Measurements from ENCODE around the gene FADS2. TPM values are rescaled to one million over a fixed set of nuclear protein-coding genes. Genes with fewer than 3 reads are reported as not detected.

Gene FADS2
- total RNA-seq, 1 donor = 713 TPM

GRCh38 chr11:61905067-61905696 is 77.1 kb downstream of the FADS2 start:
- no peak for DNase-seq (ENCODE audit: low read depth)
- TF ChIP-seq CTCF (IDR thresholded peaks at IDR 0.05; ENCODE audit: insufficient read depth, low read depth, low read length) = no peak
- H3K4me3 ChIP-seq (ENCODE audit: low read depth, low read length) = no peak overlapping the region

DNA sequence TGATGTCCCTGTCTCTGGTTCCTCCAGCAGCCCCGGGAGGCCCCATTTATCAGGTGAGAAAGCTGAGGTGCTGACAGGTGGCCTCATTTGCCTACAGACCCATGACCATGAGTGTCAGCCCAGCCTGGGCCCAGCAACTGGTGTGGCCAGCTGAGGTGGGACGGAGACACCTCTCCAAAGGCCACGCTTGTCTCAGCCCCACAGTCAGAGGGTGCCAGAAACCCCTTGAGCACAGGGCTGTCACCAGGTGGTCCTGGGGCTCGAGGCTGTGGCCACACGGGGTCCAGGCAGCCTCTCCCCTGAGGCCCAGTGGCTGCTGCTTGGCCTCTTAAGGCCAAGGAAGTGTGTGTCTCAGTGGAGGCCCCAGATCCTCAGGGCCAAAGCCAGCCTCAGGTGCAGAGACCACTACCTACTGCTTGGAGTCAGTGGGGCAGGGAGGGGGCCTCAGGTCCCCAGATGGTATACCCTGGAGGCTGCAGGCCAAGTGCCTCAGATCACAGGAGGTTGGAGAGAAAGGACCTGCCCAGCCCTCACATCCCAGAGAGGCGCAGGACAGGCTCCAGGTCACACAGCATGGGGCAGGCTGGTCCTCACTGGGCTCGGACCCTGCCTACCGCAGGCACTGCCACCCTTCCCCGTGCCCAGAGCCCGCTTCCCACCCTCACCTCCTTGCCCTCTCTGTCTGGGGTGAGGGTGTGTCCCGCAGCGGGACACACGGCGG is 77.9 kb downstream of the FADS2 start:
- no peak for DNase-seq (ENCODE audit: low read depth)
- no peak overlapping the region for H3K4me3 ChIP-seq (ENCODE audit: low read depth, low read length)
- no peak for TF ChIP-seq CTCF (IDR thresholded peaks at IDR 0.05; ENCODE audit: insufficient read depth, low read depth, low read length)

DNA sequence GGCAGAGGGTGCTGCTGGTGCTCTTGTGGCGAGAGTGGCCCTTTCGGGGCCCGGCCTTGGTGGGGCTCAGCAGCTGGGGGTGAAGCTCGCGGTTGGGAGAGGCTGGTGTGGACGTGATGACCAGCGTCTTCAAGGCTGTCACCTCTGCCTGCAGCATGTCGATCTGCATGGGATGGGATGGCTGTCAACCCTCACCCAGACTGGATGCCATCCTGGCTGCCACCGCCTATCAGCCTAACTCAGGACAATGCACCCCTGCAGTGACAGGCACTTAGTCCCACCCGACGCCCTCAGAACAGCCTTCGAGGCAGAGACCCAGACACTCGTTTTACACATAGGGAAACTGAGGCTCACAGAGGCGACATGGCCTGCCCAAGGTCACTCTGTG is 78.4 kb downstream of the FADS2 start:
- DNase-seq (ENCODE audit: low read depth) = no peak
- H3K4me3 ChIP-seq (ENCODE audit: low read depth, low read length) = no peak overlapping the region
- TF ChIP-seq CTCF (IDR thresholded peaks at IDR 0.05; ENCODE audit: insufficient read depth, low read depth, low read length) = no peak

- no peak for DNase-seq (ENCODE audit: low read depth)
- TF ChIP-seq CTCF (IDR thresholded peaks at IDR 0.05; ENCODE audit: insufficient read depth, low read depth, low read length) = no peak
- no peak overlapping the region for H3K4me3 ChIP-seq (ENCODE audit: low read depth, low read length)
These were observed 79.2 kb downstream of the FADS2 start for GRCh38 chr11:61907282-61907681.

DNA sequence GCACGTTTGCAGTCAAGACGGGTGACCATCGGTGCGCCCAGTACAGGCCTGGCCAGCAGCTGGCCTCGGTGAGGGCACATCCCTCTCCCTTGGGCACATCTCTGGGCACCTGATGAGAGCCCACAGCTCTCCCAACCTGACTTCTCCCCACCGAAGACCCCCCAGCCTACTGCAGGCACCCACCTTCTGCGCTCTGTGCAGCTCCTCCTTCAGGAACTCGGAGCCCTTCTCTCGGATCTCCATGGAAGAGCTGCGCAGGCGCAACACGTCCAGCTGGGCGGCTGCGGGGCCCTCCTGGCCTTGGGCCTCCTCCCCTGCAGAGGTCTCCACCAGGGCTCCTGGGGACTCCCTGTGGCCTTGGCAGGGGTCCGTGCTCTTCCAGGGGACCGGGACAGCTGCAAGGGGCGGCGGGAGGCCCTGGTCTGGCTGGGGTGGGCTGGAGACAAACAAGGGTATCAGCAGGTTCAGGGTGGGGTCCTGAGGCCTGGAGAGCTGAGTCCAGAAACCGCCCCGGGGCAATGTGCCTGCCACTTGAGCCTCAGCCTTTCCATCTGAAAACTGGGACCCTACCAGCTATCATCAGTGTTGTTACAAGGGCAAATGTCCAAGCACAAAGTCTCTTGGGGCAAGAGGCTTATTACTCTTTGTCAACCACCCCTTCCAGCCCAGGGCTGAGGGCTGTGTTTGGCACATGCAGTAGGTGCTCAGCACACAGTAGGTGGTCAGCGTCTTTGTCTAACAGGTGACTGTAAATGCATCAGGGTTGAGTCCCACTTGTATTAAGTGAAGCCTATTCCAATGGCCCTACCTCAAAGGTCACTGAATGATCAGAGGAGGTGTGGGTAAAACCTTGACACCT is 80.0 kb downstream of the FADS2 start:
- TF ChIP-seq CTCF (IDR thresholded peaks at IDR 0.05; ENCODE audit: insufficient read depth, low read depth, low read length) = no peak
- H3K4me3 ChIP-seq (ENCODE audit: low read depth, low read length) = no peak overlapping the region
- DNase-seq (ENCODE audit: low read depth) = no peak

DNA sequence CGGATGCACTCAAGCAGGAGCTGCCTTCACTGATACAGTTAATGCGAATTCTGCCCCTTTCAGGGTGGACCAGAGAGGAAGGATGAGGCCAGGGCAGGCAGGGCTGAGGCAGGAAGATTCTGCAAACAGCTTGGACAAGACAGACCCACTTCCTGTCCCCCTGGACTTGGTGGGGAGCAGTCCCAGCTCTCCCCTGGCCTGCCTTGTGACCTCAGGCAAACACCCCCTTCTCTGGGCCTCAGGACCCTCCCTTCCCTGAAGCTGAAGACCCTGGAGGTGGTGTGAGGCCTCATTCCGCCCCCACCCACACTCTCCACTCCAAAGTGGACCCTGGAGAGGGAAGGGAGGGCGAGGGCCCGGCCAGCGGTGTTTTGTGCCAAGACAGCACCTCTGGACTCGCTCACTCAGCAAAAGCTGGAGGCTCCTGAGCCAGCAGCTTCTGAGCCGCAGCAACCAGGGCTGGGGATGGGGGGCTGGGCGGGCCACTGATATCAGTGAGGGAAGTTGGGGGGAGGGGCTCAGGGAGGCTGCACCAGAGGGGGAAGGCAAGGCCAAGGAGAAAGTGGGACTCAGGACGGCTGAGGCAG is 80.7 kb downstream of the FADS2 start:
- no peak for TF ChIP-seq CTCF (IDR thresholded peaks at IDR 0.05; ENCODE audit: insufficient read depth, low read depth, low read length)
- H3K4me3 ChIP-seq (ENCODE audit: low read depth, low read length) = no peak overlapping the region
- no peak for DNase-seq (ENCODE audit: low read depth)

Data from fibroblast of villous mesenchyme (primary cell).